ENCODE measurements around the gene LYRM9. TPM values are rescaled to one million over a fixed set of nuclear protein-coding genes. Genes with fewer than 3 reads are reported as not detected.
A peak's percentile ranks its signal among the peaks of the same experiment; 100 is the strongest.
"Not testable (repeated sequence)": the region's sequence is repeated elsewhere in the genome, so short reads cannot be mapped to it uniquely, and the experiment has no call there.

LYRM9 gene
- total RNA-seq, 2 experiments from 2014 or later: 5.9 to 6.1 TPM

- no peak for DNase-seq
- Mint-ChIP-seq H3K27me3 (peaks cover 34% of the 10 kb centered on the region), H3K4me3 (no peak overlapping the region), H3K9me3 (no peaks in the 10 kb centered on the region), H3K27ac (no peak overlapping the region), H3K4me1 (no peaks in the 10 kb centered on the region), H3K36me3 (ENCODE audit: low read depth) (no peaks in the 10 kb centered on the region)
- CTCF ChIA-PET: no interaction called here
- POLR2A ChIA-PET: no interaction called here
Observed at GRCh38 chr17:27899525-27899924, 6.4 kb upstream of the LYRM9 start.

GRCh38 chr17:27898096-27898495, 4.9 kb upstream of the LYRM9 start:
- H3K36me3 Mint-ChIP-seq (ENCODE audit: low read depth): no peaks in the 10 kb centered on the region
- H3K4me3 Mint-ChIP-seq: no peak overlapping the region
- peaks cover 11% of the 10 kb centered on the region for H3K4me1 Mint-ChIP-seq
- ChIA-PET CTCF (interaction anchor here (0.9 kb wide), 1 partner anchor 50 kb away, joined by 4 read pairs; no protein-coding TSS in a partner anchor), POLR2A (no interaction called here)
- no peak overlapping the region for H3K27ac Mint-ChIP-seq
- H3K27me3 Mint-ChIP-seq: peaks cover 34% of the 10 kb centered on the region
- no peak for DNase-seq
- H3K9me3 Mint-ChIP-seq: no peaks in the 10 kb centered on the region

GRCh38 chr17:27896701-27897100, 3.5 kb upstream of the LYRM9 start:
- DNase-seq: no peak
- POLR2A ChIA-PET: no interaction called here
- Mint-ChIP-seq H3K4me1 (peaks cover 16% of the 10 kb centered on the region), H3K4me3 (no peak overlapping the region), H3K27ac (no peak overlapping the region), H3K27me3 (peaks cover 34% of the 10 kb centered on the region), H3K9me3 (no peaks in the 10 kb centered on the region), H3K36me3 (ENCODE audit: low read depth) (no peaks in the 10 kb centered on the region)
- CTCF ChIA-PET: no interaction called here

- ChIA-PET CTCF (interaction anchor here (8.5 kb wide), 1 partner anchor 89 kb away, joined by 106 read pairs; no protein-coding TSS in a partner anchor), POLR2A (no interaction called here)
- Mint-ChIP-seq H3K4me3 (no peak overlapping the region), H3K4me1 (peaks cover 16% of the 10 kb centered on the region), H3K36me3 (ENCODE audit: low read depth) (no peaks in the 10 kb centered on the region), H3K27me3 (peaks cover 34% of the 10 kb centered on the region), H3K27ac (no peak overlapping the region), H3K9me3 (no peaks in the 10 kb centered on the region)
- no peak for DNase-seq
Observed at GRCh38 chr17:27895940-27896535, 2.9 kb upstream of the LYRM9 start.

- H3K4me1 Mint-ChIP-seq: peaks cover 16% of the 10 kb centered on the region
- DNase-seq: no peak
- no peak overlapping the region for H3K4me3 Mint-ChIP-seq
- H3K36me3 Mint-ChIP-seq (ENCODE audit: low read depth): no peaks in the 10 kb centered on the region
- ChIA-PET POLR2A (no interaction called here), CTCF (interaction anchor here (6.7 to 8.5 kb wide), 2 partner anchors 16 to 88 kb away, joined by 42 to 106 read pairs; no protein-coding TSS in a partner anchor)
- peaks cover 34% of the 10 kb centered on the region for H3K27me3 Mint-ChIP-seq
- no peak overlapping the region for H3K27ac Mint-ChIP-seq
- H3K9me3 Mint-ChIP-seq: no peaks in the 10 kb centered on the region
Observed at GRCh38 chr17:27895123-27895895, 2.1 kb upstream of the LYRM9 start.

GRCh38 chr17:27893841-27894503, 807 bp upstream of the LYRM9 start:
- H3K9me3 Mint-ChIP-seq: no peaks in the 10 kb centered on the region
- peaks cover 16% of the 10 kb centered on the region for H3K4me1 Mint-ChIP-seq
- CTCF ChIA-PET: interaction anchor here (0.5 to 8.5 kb wide), 14 partner anchors 10 to 1560 kb away, joined by 3 to 106 read pairs (median 4); partner anchors contain the start of gene POLDIP2
- no peak overlapping the region for H3K27ac Mint-ChIP-seq
- POLR2A ChIA-PET: interaction anchor here (1.3 kb wide), 1 partner anchor 89 kb away, joined by 7 read pairs; no protein-coding TSS in a partner anchor
- H3K27me3 Mint-ChIP-seq: peaks cover 29% of the 10 kb centered on the region
- peak overlapping the region; percentile 72 for H3K4me3 Mint-ChIP-seq
- DNase-seq: no peak
- H3K36me3 Mint-ChIP-seq (ENCODE audit: low read depth): no peaks in the 10 kb centered on the region

GRCh38 chr17:27892542-27892865, 661 bp downstream of the LYRM9 start:
- CTCF ChIA-PET: interaction anchor here (0.6 to 8.5 kb wide), 10 partner anchors 8 to 457 kb away, joined by 3 to 106 read pairs (median 4); no protein-coding TSS in a partner anchor
- H3K27ac Mint-ChIP-seq: peak overlapping the region; percentile 81
- no peaks in the 10 kb centered on the region for H3K9me3 Mint-ChIP-seq
- DNase-seq: no peak
- no peaks in the 10 kb centered on the region for H3K36me3 Mint-ChIP-seq (ENCODE audit: low read depth)
- peaks cover 27% of the 10 kb centered on the region for H3K27me3 Mint-ChIP-seq
- POLR2A ChIA-PET: interaction anchor here (1.3 kb wide), 1 partner anchor 88 kb away, joined by 7 read pairs; no protein-coding TSS in a partner anchor
- peak overlapping the region; percentile 72 for H3K4me3 Mint-ChIP-seq
- H3K4me1 Mint-ChIP-seq: peaks cover 25% of the 10 kb centered on the region

- Mint-ChIP-seq H3K27me3 (peaks cover 24% of the 10 kb centered on the region), H3K27ac (no peak overlapping the region), H3K9me3 (no peaks in the 10 kb centered on the region), H3K4me1 (peaks cover 27% of the 10 kb centered on the region), H3K36me3 (ENCODE audit: low read depth) (no peaks in the 10 kb centered on the region), H3K4me3 (peak overlapping the region; percentile 72)
- ChIA-PET POLR2A (no interaction called here), CTCF (interaction anchor here (1.1 to 8.5 kb wide), 4 partner anchors 12 to 360 kb away, joined by 3 to 106 read pairs (median 24); no protein-coding TSS in a partner anchor)
- DNase-seq: no peak
Observed at GRCh38 chr17:27891841-27892240, 1.3 kb downstream of the LYRM9 start.

GRCh38 chr17:27889711-27890251, 3.4 kb downstream of the LYRM9 start:
- no peak overlapping the region for H3K27ac Mint-ChIP-seq
- no peak overlapping the region for H3K4me3 Mint-ChIP-seq
- no peak for DNase-seq
- POLR2A ChIA-PET: no interaction called here
- CTCF ChIA-PET: interaction anchor here (6.7 to 8.5 kb wide), 2 partner anchors 10 to 83 kb away, joined by 42 to 106 read pairs; no protein-coding TSS in a partner anchor
- no peaks in the 10 kb centered on the region for H3K9me3 Mint-ChIP-seq
- H3K36me3 Mint-ChIP-seq (ENCODE audit: low read depth): no peaks in the 10 kb centered on the region
- H3K4me1 Mint-ChIP-seq: peaks cover 40% of the 10 kb centered on the region
- peaks cover 7% of the 10 kb centered on the region for H3K27me3 Mint-ChIP-seq

- ChIA-PET POLR2A (no interaction called here), CTCF (interaction anchor here (1.0 to 8.5 kb wide), 3 partner anchors 9 to 82 kb away, joined by 4 to 106 read pairs (median 42); no protein-coding TSS in a partner anchor)
- peaks cover 2% of the 10 kb centered on the region for H3K27me3 Mint-ChIP-seq
- no peak overlapping the region for H3K4me3 Mint-ChIP-seq
- H3K27ac Mint-ChIP-seq: peak overlapping the region; percentile 33
- DNase-seq: no peak
- H3K4me1 Mint-ChIP-seq: peaks cover 40% of the 10 kb centered on the region
- H3K9me3 Mint-ChIP-seq: no peaks in the 10 kb centered on the region
- H3K36me3 Mint-ChIP-seq (ENCODE audit: low read depth): no peaks in the 10 kb centered on the region
Observed at GRCh38 chr17:27888945-27889344, 4.2 kb downstream of the LYRM9 start.

GRCh38 chr17:27888067-27888466, 5.1 kb downstream of the LYRM9 start:
- Mint-ChIP-seq H3K4me3 (no peak overlapping the region), H3K4me1 (peaks cover 34% of the 10 kb centered on the region), H3K27me3 (no peaks in the 10 kb centered on the region), H3K27ac (no peak overlapping the region), H3K36me3 (ENCODE audit: low read depth) (no peaks in the 10 kb centered on the region), H3K9me3 (no peaks in the 10 kb centered on the region)
- no peak for DNase-seq
- ChIA-PET CTCF (interaction anchor here (1.0 to 8.5 kb wide), 2 partner anchors 8 to 81 kb away, joined by 4 to 106 read pairs; no protein-coding TSS in a partner anchor), POLR2A (no interaction called here)

- H3K4me1 Mint-ChIP-seq: peaks cover 30% of the 10 kb centered on the region
- H3K27me3 Mint-ChIP-seq; DNase-seq; H3K9me3 Mint-ChIP-seq; H3K36me3 Mint-ChIP-seq (ENCODE audit: low read depth); POLR2A ChIA-PET; H3K4me3 Mint-ChIP-seq; H3K27ac Mint-ChIP-seq: not testable (repeated sequence)
- CTCF ChIA-PET: interaction anchor here (0.7 to 10.0 kb wide), 3 partner anchors 81 to 130 kb away, joined by 3 to 225 read pairs (median 12); partner anchors contain the start of gene NOS2
Observed at GRCh38 chr17:27886348-27886906, 6.7 kb downstream of the LYRM9 start.

Data from activated CD4-positive, alpha-beta T cell treated with anti-CD3 and anti-CD28 coated beads, Interleukin-2, amount 10 ng/mL, durations not matched to agents 7 days and 5 days (primary cell).